SK-N-SH treated with all-trans-retinoic acid at 6 μM for 48 hours (cell line): Measurements from ENCODE around the gene GRK5.
A peak's percentile ranks its signal among the peaks of the same experiment; 100 is the strongest.
"Not testable (repeated sequence)": the region's sequence is repeated elsewhere in the genome, so short reads cannot be mapped to it uniquely, and the experiment has no call there.

ENCODE experiments used
- ATAC-seq: fragments of 200-7000 bp; cut with Tn5 transposase; 3 replicates; pipeline ENCODE4 v1.9.1; 2020; ENCODE audit warnings: mild to moderate bottlenecking, moderate library complexity
- BACH2 ChIP-seq: fragments of 250-450 bp; sonication (Bioruptor Pico); IDR thresholded peaks from 2 replicates; pipeline ENCODE4 v1.9.0; 2021; ENCODE audit warnings: mild to moderate bottlenecking, borderline replicate concordance
- CSDC2 ChIP-seq: fragments of 250-450 bp; sonication (Bioruptor Pico); IDR thresholded peaks from 2 replicates; pipeline ENCODE4 v1.5.0; 2020; ENCODE audit warnings: mild to moderate bottlenecking, moderate library complexity
- ISL1 ChIP-seq: fragments of 250-450 bp; sonication (Bioruptor Pico); IDR thresholded peaks from 2 replicates; pipeline ENCODE4 v2.1.2; 2022; ENCODE audit warnings: mild to moderate bottlenecking, moderate library complexity
- POU6F1 ChIP-seq: fragments of 250-450 bp; sonication (Bioruptor Pico); IDR thresholded peaks from 2 replicates; pipeline ENCODE4 v1.8.0; 2021; ENCODE audit warnings: low read depth, mild to moderate bottlenecking, moderate library complexity, borderline replicate concordance
- PPARA ChIP-seq: fragments of 250-450 bp; sonication (Bioruptor Pico); IDR thresholded peaks from 2 replicates; pipeline ENCODE4 v1.5.0; 2020; ENCODE audit warnings: mild to moderate bottlenecking, borderline replicate concordance
- RARB ChIP-seq: fragments of 250-450 bp; sonication (Bioruptor Pico); IDR thresholded peaks from 2 replicates; pipeline ENCODE4 v1.8.0; 2021; ENCODE audit warnings: mild to moderate bottlenecking, moderate library complexity
- SNAI2 ChIP-seq: fragments of 250-450 bp; sonication (Bioruptor Pico); IDR thresholded peaks from 2 replicates; pipeline ENCODE4 v1.5.0; 2020; ENCODE audit warnings: mild to moderate bottlenecking, moderate library complexity
- TOX ChIP-seq: fragments of 250-450 bp; sonication (Bioruptor Pico); IDR thresholded peaks from 2 replicates; pipeline ENCODE4 v1.8.0; 2021; ENCODE audit warnings: mild to moderate bottlenecking, moderate library complexity, borderline replicate concordance
- ZC3H10 ChIP-seq: fragments of 250-450 bp; sonication (Bioruptor Pico); IDR thresholded peaks from 2 replicates; pipeline ENCODE4 v1.5.1; 2021; ENCODE audit warnings: mild to moderate bottlenecking, moderate library complexity
- ZFP3 ChIP-seq: fragments of 250-450 bp; sonication (Bioruptor Pico); IDR thresholded peaks from 2 replicates; pipeline ENCODE4 v1.5.0; 2020; ENCODE audit warnings: mild to moderate bottlenecking, moderate library complexity
- ZFP30 ChIP-seq: fragments of 450-650 bp; formaldehyde crosslinking; IDR thresholded peaks from 2 replicates; pipeline ENCODE4 v1.5.0; 2022; ENCODE audit warnings: mild to moderate bottlenecking, moderate library complexity
- ZNF565 ChIP-seq: fragments of 450-650 bp; formaldehyde crosslinking; conservative IDR thresholded peaks from 2 replicates; pipeline ENCODE4 v1.5.0; 2020; ENCODE audit warnings: low read depth, mild to moderate bottlenecking, moderate library complexity
- ZNF70 ChIP-seq: fragments of 450-650 bp; formaldehyde crosslinking; IDR thresholded peaks from 2 replicates; pipeline ENCODE4 v1.5.0; 2020; ENCODE audit warnings: mild to moderate bottlenecking, moderate library complexity
- ZNF8 ChIP-seq: fragments of 450-650 bp; formaldehyde crosslinking; IDR thresholded peaks from 2 replicates; pipeline ENCODE4 v1.5.0; 2020; ENCODE audit warnings: mild to moderate bottlenecking, moderate library complexity
- TF ChIP-seq, protein P1 (sequence below): fragments of 250-450 bp; sonication (Bioruptor Pico); IDR thresholded peaks from 2 replicates; pipeline ENCODE4 v1.5.1; 2021; ENCODE audit warnings: mild to moderate bottlenecking, moderate library complexity
- TF ChIP-seq, protein P2 (sequence below): fragments of 250-450 bp; sonication (Bioruptor Pico); IDR thresholded peaks from 2 replicates; pipeline ENCODE4 v1.8.0; 2020; ENCODE audit warnings: mild to moderate bottlenecking, moderate library complexity, borderline replicate concordance

Gene GRK5

GRCh38 chr10:119268871-119269506, 61.6 kb downstream of the GRK5 start:
- ATAC-seq = no peak
- TF ChIP-seq ZFP3 (CRISPR knock-in tag) = no peak
- TF ChIP-seq CSDC2 = no peak
- no peak for TF ChIP-seq ZFP30 (CRISPR knock-in tag)

GRCh38 chr10:119269737-119270136, 62.4 kb downstream of the GRK5 start:
- TF ChIP-seq ISL1 (CRISPR knock-in tag) (no peak), SNAI2 (CRISPR knock-in tag) (no peak), TOX (CRISPR knock-in tag) (no peak), BACH2 (no peak), ZFP30 (CRISPR knock-in tag) (no peak), RARB (CRISPR knock-in tag) (no peak), PPARA (no peak), POU6F1 (CRISPR knock-in tag) (no peak), ZFP3 (CRISPR knock-in tag) (no peak), ZNF565 (CRISPR knock-in tag) (no peak), ZNF70 (CRISPR knock-in tag) (no peak)
- TF ChIP-seq, protein P1, sequence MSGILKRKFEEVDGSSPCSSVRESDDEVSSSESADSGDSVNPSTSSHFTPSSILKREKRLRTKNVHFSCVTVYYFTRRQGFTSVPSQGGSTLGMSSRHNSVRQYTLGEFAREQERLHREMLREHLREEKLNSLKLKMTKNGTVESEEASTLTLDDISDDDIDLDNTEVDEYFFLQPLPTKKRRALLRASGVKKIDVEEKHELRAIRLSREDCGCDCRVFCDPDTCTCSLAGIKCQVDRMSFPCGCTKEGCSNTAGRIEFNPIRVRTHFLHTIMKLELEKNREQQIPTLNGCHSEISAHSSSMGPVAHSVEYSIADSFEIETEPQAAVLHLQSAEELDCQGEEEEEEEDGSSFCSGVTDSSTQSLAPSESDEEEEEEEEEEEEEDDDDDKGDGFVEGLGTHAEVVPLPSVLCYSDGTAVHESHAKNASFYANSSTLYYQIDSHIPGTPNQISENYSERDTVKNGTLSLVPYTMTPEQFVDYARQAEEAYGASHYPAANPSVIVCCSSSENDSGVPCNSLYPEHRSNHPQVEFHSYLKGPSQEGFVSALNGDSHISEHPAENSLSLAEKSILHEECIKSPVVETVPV (CRISPR knock-in tag) = no peak
- TF ChIP-seq, protein P2, sequence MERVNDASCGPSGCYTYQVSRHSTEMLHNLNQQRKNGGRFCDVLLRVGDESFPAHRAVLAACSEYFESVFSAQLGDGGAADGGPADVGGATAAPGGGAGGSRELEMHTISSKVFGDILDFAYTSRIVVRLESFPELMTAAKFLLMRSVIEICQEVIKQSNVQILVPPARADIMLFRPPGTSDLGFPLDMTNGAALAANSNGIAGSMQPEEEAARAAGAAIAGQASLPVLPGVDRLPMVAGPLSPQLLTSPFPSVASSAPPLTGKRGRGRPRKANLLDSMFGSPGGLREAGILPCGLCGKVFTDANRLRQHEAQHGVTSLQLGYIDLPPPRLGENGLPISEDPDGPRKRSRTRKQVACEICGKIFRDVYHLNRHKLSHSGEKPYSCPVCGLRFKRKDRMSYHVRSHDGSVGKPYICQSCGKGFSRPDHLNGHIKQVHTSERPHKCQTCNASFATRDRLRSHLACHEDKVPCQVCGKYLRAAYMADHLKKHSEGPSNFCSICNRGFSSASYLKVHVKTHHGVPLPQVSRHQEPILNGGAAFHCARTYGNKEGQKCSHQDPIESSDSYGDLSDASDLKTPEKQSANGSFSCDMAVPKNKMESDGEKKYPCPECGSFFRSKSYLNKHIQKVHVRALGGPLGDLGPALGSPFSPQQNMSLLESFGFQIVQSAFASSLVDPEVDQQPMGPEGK (CRISPR knock-in tag) = no peak
- ATAC-seq = no peak

- ATAC-seq = peak; percentile 23
- no peak for TF ChIP-seq ZC3H10 (CRISPR knock-in tag)
- no peak for TF ChIP-seq BACH2
- no peak for TF ChIP-seq POU6F1 (CRISPR knock-in tag)
- TF ChIP-seq, protein P1 (CRISPR knock-in tag) = no peak
- TF ChIP-seq, protein P2 (CRISPR knock-in tag) = no peak
- TF ChIP-seq ZFP30 (CRISPR knock-in tag) = no peak
- no peak for TF ChIP-seq ZFP3 (CRISPR knock-in tag)
- TF ChIP-seq ZNF8 (CRISPR knock-in tag) = no peak
- TF ChIP-seq, all 23 proteins: peak for 0
Measured at GRCh38 chr10:119270762-119271366, 63.5 kb downstream of the GRK5 start.

DNA sequence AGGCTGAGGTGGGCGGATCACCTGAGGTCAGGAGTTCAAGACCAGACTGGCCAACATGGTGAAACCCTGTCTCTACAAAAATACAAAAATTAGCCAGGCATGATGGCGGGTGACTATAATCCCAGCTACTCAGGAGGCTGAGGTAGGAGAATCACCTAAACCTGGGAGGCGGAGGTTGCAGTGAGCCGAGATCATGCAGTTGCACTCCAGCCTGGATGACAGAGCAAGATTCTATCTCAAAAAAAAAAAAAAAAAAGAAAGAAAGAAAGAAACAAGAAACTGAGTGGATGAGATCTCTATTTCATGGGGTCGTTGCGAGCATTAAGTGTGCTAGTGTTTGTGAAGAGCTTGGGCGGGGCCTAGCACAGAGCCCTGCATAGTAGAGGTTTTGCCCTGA, 65.0 kb downstream of the GRK5 start:
- ATAC-seq = not testable (repeated sequence)
